Measurements from ENCODE around the gene MAPT.

Gene MAPT

GRCh38 chr17:46007461-46007965, 113.2 kb downstream of the MAPT start:
- H3K9me2 ChIP-seq (replicated peaks; ENCODE audit: control insufficient read depth, low read length) = no peaks in the 10 kb centered on the region
- H3K4me2 ChIP-seq (ENCODE audit: low read length) = no peak overlapping the region
- no peaks in the 10 kb centered on the region for H3F3A ChIP-seq (ENCODE audit: control insufficient read depth, insufficient read depth)
- no peak overlapping the region for H3K4me3 ChIP-seq (ENCODE audit: low read length)
- peaks cover 5% of the 10 kb centered on the region for H3K27me3 ChIP-seq (ENCODE audit: control insufficient read depth, low read length)
- no peak for TF ChIP-seq EZH2phosphoT487 (IDR thresholded peaks at IDR 0.05; ENCODE audit: borderline replicate concordance, low read length)
- no peak for TF ChIP-seq CTCF (IDR thresholded peaks at IDR 0.05; ENCODE audit: low read depth, low read length, poor library complexity, severe bottlenecking)
- no peaks in the 10 kb centered on the region for H3K79me2 ChIP-seq (ENCODE audit: control insufficient read depth, low read length)
- no peaks in the 10 kb centered on the region for H3K9me3 ChIP-seq (ENCODE audit: control insufficient read depth, insufficient read depth, low read length)
- H3K4me1 ChIP-seq (ENCODE audit: control insufficient read depth, low read length) = 0 out of 2 replicates have a peak, but pooled peaks cover 3% of the 10 kb centered on the region
- no peak overlapping the region for H3K27ac ChIP-seq (ENCODE audit: low read depth, low read length)
- H3K36me3 ChIP-seq (ENCODE audit: control insufficient read depth, low read length) = no peaks in the 10 kb centered on the region
- H4K20me1 ChIP-seq (ENCODE audit: control insufficient read depth, insufficient read depth, low read depth, low read length) = no peaks in the 10 kb centered on the region

GRCh38 chr17:46008591-46008990, 114.2 kb downstream of the MAPT start:
- no peaks in the 10 kb centered on the region for H3K4me1 ChIP-seq (ENCODE audit: control insufficient read depth, low read length)
- no peak overlapping the region for H3K4me3 ChIP-seq (ENCODE audit: low read length)
- no peaks in the 10 kb centered on the region for H3K9me3 ChIP-seq (ENCODE audit: control insufficient read depth, insufficient read depth, low read length)
- TF ChIP-seq EZH2phosphoT487 (IDR thresholded peaks at IDR 0.05; ENCODE audit: borderline replicate concordance, low read length) = no peak
- no peak for TF ChIP-seq CTCF (IDR thresholded peaks at IDR 0.05; ENCODE audit: low read depth, low read length, poor library complexity, severe bottlenecking)
- H3K27me3 ChIP-seq (ENCODE audit: control insufficient read depth, low read length) = peaks cover 5% of the 10 kb centered on the region
- no peaks in the 10 kb centered on the region for H3K79me2 ChIP-seq (ENCODE audit: control insufficient read depth, low read length)
- H3K9me2 ChIP-seq (replicated peaks; ENCODE audit: control insufficient read depth, low read length) = no peaks in the 10 kb centered on the region
- no peaks in the 10 kb centered on the region for H3F3A ChIP-seq (ENCODE audit: control insufficient read depth, insufficient read depth)
- H3K4me2 ChIP-seq (ENCODE audit: low read length) = no peak overlapping the region
- no peaks in the 10 kb centered on the region for H3K36me3 ChIP-seq (ENCODE audit: control insufficient read depth, low read length)
- H4K20me1 ChIP-seq (ENCODE audit: control insufficient read depth, insufficient read depth, low read depth, low read length) = no peaks in the 10 kb centered on the region
- H3K27ac ChIP-seq (ENCODE audit: low read depth, low read length) = no peak overlapping the region

GRCh38 chr17:46009681-46010596, 115.6 kb downstream of the MAPT start:
- no peak overlapping the region for H3K27ac ChIP-seq (ENCODE audit: low read depth, low read length)
- no peak overlapping the region for H3K4me2 ChIP-seq (ENCODE audit: low read length)
- no peaks in the 10 kb centered on the region for H3F3A ChIP-seq (ENCODE audit: control insufficient read depth, insufficient read depth)
- no peaks in the 10 kb centered on the region for H3K4me1 ChIP-seq (ENCODE audit: control insufficient read depth, low read length)
- no peaks in the 10 kb centered on the region for H3K9me3 ChIP-seq (ENCODE audit: control insufficient read depth, insufficient read depth, low read length)
- no peak overlapping the region for H3K4me3 ChIP-seq (ENCODE audit: low read length)
- TF ChIP-seq EZH2phosphoT487 (IDR thresholded peaks at IDR 0.05; ENCODE audit: borderline replicate concordance, low read length) (no peak), CTCF (IDR thresholded peaks at IDR 0.05; ENCODE audit: low read depth, low read length, poor library complexity, severe bottlenecking) (no peak)
- H3K9me2 ChIP-seq (replicated peaks; ENCODE audit: control insufficient read depth, low read length) = no peaks in the 10 kb centered on the region
- no peaks in the 10 kb centered on the region for H4K20me1 ChIP-seq (ENCODE audit: control insufficient read depth, insufficient read depth, low read depth, low read length)
- no peaks in the 10 kb centered on the region for H3K36me3 ChIP-seq (ENCODE audit: control insufficient read depth, low read length)
- peaks cover 5% of the 10 kb centered on the region for H3K27me3 ChIP-seq (ENCODE audit: control insufficient read depth, low read length)
- H3K79me2 ChIP-seq (ENCODE audit: control insufficient read depth, low read length) = no peaks in the 10 kb centered on the region
